RWPE2 (cell line): ENCODE data around the gene MEGF8.

ENCODE experiments used
- ATAC-seq: fragments of 200-7000 bp; cut with Tn5 transposase; 3 replicates; pipeline ENCODE4 v1.9.1; 2021; ENCODE audit warnings: low read depth
- DNase-seq: peaks from one replicate; pipeline ENCODE4 v3.0.0-alpha.2; 2020; ENCODE audit warnings: low spot score
- H3K27ac ChIP-seq: fragments of 450-650 bp; 2 replicates; pipeline ENCODE4 v1.5.1; 2017; ENCODE audit warnings: mild to moderate bottlenecking; ENCODE audit not compliant: poor library complexity, severe bottlenecking
- H3K27me3 ChIP-seq: fragments of 250-450 bp; sonication (Bioruptor Pico); 2 replicates; pipeline ENCODE4 v1.5.1; 2021; ENCODE audit warnings: mild to moderate bottlenecking, moderate library complexity; ENCODE audit not compliant: insufficient read depth, poor library complexity, severe bottlenecking
- H3K36me3 ChIP-seq: fragments of 250-450 bp; sonication (Bioruptor Pico); 2 replicates; pipeline ENCODE4 v1.5.1; 2020; ENCODE audit warnings: low read depth, mild to moderate bottlenecking, moderate library complexity
- H3K4me1 ChIP-seq: fragments of 250-450 bp; sonication (Bioruptor Pico); 2 replicates; pipeline ENCODE4 v1.5.1; 2021; ENCODE audit warnings: mild to moderate bottlenecking, moderate library complexity; ENCODE audit not compliant: insufficient read depth, poor library complexity, severe bottlenecking
- H3K4me3 ChIP-seq: fragments of 250-450 bp; sonication (Bioruptor Pico); 2 replicates; pipeline ENCODE4 v1.5.1; 2021; ENCODE audit warnings: mild to moderate bottlenecking, moderate library complexity; ENCODE audit not compliant: severe bottlenecking
- H3K9me3 ChIP-seq: fragments of 250-450 bp; sonication (Bioruptor Pico); 2 replicates; pipeline ENCODE4 v1.5.1; 2021; ENCODE audit warnings: mild to moderate bottlenecking, moderate library complexity; ENCODE audit not compliant: severe bottlenecking
- TF ChIP-seq, protein P1 (sequence below): fragments of 450-650 bp; IDR thresholded peaks from one replicate; pipeline ENCODE4 v1.5.1; 2017; ENCODE audit warnings: mild to moderate bottlenecking, moderate library complexity; ENCODE audit not compliant: poor library complexity, severe bottlenecking

Gene MEGF8

DNA sequence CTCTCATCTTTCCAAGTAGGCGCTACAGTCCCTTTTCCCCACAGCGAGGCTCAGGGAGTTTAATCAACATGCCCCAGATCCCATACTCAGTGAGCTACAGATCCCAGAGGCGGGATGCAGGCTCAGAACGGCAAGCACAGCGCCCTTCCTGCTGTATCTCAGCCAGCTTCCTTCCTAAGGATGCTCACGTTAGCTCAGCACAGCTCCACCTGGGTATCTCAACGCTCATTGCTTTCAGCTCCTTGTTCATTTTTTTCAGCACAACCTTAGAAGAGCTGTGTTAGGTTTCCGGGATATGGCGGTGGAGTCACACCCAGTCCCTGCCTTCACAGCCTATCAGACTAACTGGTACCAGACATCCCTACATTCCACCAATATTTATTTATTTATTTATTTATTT is 3.1 kb upstream of the MEGF8 start:
- Histone ChIP-seq H3K36me3 (no peaks in the 10 kb centered on the region), H3K9me3 (no peaks in the 10 kb centered on the region), H3K27me3 (no peaks in the 10 kb centered on the region), H3K4me1 (peaks cover 3% of the 10 kb centered on the region), H3K27ac (no peak overlapping the region), H3K4me3 (no peak overlapping the region)
- no peak for DNase-seq
- TF ChIP-seq, protein P1, sequence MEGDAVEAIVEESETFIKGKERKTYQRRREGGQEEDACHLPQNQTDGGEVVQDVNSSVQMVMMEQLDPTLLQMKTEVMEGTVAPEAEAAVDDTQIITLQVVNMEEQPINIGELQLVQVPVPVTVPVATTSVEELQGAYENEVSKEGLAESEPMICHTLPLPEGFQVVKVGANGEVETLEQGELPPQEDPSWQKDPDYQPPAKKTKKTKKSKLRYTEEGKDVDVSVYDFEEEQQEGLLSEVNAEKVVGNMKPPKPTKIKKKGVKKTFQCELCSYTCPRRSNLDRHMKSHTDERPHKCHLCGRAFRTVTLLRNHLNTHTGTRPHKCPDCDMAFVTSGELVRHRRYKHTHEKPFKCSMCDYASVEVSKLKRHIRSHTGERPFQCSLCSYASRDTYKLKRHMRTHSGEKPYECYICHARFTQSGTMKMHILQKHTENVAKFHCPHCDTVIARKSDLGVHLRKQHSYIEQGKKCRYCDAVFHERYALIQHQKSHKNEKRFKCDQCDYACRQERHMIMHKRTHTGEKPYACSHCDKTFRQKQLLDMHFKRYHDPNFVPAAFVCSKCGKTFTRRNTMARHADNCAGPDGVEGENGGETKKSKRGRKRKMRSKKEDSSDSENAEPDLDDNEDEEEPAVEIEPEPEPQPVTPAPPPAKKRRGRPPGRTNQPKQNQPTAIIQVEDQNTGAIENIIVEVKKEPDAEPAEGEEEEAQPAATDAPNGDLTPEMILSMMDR = no peak
- no peak for ATAC-seq

DNA sequence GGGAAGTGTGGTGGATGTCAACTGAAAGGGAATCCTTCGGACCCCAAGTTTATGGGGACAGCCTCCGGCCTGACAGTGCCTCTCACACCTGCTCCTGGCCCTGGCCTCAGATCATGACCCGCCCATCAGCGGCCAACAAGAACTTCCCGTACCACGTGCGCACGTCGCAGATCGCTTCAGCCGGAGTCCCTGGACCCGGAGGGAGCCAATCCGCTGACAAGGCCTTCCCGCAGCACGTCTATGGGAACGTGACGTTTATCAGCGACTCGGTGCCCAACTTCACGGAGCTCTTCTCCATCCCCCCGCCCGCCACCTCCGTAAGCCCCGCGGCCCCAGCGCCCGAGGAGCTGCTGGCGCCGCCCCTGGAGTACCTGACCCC is 2.0 kb upstream of the MEGF8 start:
- TF ChIP-seq, protein P1 = no peak
- Histone ChIP-seq H3K9me3 (no peaks in the 10 kb centered on the region), H3K27ac (no peak overlapping the region)

DNA sequence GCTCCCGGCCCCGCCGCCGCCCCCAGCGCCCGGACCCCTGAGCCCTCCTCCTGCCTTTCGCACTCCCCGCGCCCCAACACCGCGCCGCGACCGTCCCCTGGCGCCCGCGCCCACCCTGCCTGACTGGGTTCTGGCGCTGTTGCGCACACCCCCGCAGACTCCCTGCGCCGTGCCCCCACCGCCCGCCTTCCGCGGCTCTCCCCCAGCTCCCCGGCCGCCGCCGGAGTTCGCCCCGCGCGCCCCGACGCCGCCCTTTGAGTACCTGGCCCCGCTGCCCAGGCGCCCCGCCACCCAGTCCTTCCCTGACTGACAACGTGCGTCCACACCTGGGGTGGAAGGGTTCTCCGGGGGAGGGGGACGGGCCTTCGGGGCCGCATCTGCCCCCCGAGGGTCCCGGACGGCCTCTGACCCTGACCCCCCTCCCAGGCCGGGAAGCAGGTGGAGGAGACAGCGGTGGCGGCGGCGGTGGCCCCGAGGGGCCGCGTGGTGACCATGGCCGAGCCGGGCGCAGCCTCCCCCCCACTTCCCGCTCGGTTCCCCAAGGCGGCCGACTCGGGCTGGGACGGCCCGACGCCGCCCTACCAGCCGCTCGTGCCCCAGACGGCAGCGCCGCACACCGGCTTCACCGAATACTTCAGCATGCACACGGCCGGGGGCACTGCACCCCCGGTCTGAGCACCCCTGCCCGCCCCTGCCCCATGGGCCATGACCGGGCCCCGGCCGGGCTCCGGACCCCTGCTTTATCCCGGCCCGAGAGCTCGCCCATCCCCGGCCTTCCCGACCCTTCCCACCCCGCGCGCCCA is 1.4 kb upstream of the MEGF8 start:
- no peaks in the 10 kb centered on the region for H3K9me3 ChIP-seq
- peaks cover 3% of the 10 kb centered on the region for H3K4me1 ChIP-seq
- no peak for DNase-seq
- peak overlapping the region; percentile 1 for H3K4me3 ChIP-seq
- ATAC-seq = no peak
- H3K27ac ChIP-seq = no peak overlapping the region
- H3K27me3 ChIP-seq = no peaks in the 10 kb centered on the region
- TF ChIP-seq, protein P1 = no peak
- H3K36me3 ChIP-seq = no peaks in the 10 kb centered on the region

More for the DNA sequence above, 2.0 kb upstream of the MEGF8 start:
- H3K4me1 ChIP-seq = peaks cover 3% of the 10 kb centered on the region
- ATAC-seq (no peak), DNase-seq (peak; percentile 61)
- no peak overlapping the region for H3K4me3 ChIP-seq
- no peaks in the 10 kb centered on the region for H3K27me3 ChIP-seq
- H3K36me3 ChIP-seq = no peaks in the 10 kb centered on the region

DNA sequence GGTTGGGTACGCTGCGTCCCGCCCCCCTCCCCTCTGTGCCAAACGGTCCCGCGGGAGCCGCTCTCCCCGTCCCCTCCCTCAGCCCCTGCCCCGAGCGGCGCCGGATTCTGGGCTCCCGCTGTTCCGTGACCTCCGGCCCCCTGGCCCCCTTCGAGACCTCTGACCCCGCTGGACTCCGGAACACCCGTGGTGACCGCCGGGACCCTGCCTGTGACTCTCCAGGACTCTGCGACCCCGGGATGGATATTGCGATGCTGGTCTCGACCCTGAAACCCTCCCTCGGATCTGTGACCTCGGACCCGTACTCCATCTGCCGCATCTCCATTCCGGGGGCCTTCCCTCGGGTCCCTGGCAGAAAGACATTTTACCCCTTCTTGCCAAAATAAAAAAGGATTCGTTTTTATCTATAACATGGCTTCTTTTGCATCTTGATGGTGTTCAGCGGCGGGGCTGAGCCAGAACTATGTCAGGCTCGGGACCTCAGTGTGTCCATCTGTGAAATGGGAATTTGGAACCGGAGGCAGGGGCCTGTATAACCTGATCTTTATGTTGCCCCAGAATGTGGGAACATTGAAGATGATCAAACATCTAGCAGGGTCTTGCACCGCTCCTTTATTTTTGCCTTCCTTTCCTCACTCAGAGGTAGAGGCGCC is 654 bp upstream of the MEGF8 start:
- Histone ChIP-seq H3K4me1 (peaks cover 3% of the 10 kb centered on the region), H3K4me3 (peak overlapping the region; percentile 1), H3K27me3 (no peaks in the 10 kb centered on the region), H3K27ac (no peak overlapping the region), H3K9me3 (no peaks in the 10 kb centered on the region), H3K36me3 (no peaks in the 10 kb centered on the region)
- DNase-seq = no peak
- TF ChIP-seq, protein P1 = no peak
- no peak for ATAC-seq
